Keratinocyte (primary cell): ENCODE measurements around the gene HECA. TPM values are rescaled to one million over a fixed set of nuclear protein-coding genes. Genes with fewer than 3 reads are reported as not detected.

Experiments used
- DNase-seq: peaks from one replicate; pipeline ENCODE4 v3.0.0-alpha.2; 2011; ENCODE audit warnings: low read depth, missing footprints, low spot score
- FAIRE-seq: peaks from 2 replicates; lab custom pipeline; 2011; peaks lifted over from hg19 to GRCh38; lab: Jason Lieb, UNC
- H2AFZ ChIP-seq: 2 replicates; pipeline ENCODE4 v1.6.0; 2012; ENCODE audit warnings: low read length, control low read depth, inconsistent platforms; ENCODE audit not compliant: control insufficient read depth
- H3K27ac ChIP-seq: 2 replicates; pipeline ENCODE4 v1.5.1; 2011; ENCODE audit warnings: low read length; ENCODE audit not compliant: control insufficient read depth, insufficient read depth
- H3K27me3 ChIP-seq: 3 replicates; pipeline ENCODE4 v1.6.0; 2011; ENCODE audit warnings: low read length; ENCODE audit not compliant: control insufficient read depth, insufficient read depth; ENCODE audit errors: extremely low read depth
- H3K36me3 ChIP-seq, 2 experiments: 2 replicates in 1 of 2; 3 replicates in 1 of 2; pipeline ENCODE4 v1.5.1; 2011; ENCODE audit warnings: low read length in 2 of 2, mild to moderate bottlenecking in 1 of 2; ENCODE audit not compliant: control insufficient read depth in 2 of 2, insufficient read depth in 2 of 2; ENCODE audit errors: extremely low read depth in 1 of 2
- H3K4me1 ChIP-seq: 3 replicates; pipeline ENCODE4 v1.5.1; 2011; ENCODE audit warnings: low read length; ENCODE audit not compliant: control insufficient read depth, insufficient read depth; ENCODE audit errors: extremely low read depth
- H3K4me2 ChIP-seq: 3 replicates; pipeline ENCODE4 v1.6.0; 2011; ENCODE audit warnings: low read depth, low read length; ENCODE audit not compliant: control insufficient read depth, insufficient read depth; ENCODE audit errors: extremely low read depth
- H3K4me3 ChIP-seq, 3 experiments: fragments of 200-600 bp in 1 of 3; sonication (generic) in 1 of 3; 2 replicates in 2 of 3; 3 replicates in 1 of 3; pipeline ENCODE4 v1.5.1; 2011 to 2016; ENCODE audit warnings: low read length in 3 of 3, mild to moderate bottlenecking in 3 of 3, control low read depth in 2 of 3, inconsistent platforms in 1 of 3, low read depth in 1 of 3, mixed read lengths in 1 of 3, mixed run types in 1 of 3, moderate library complexity in 1 of 3; ENCODE audit not compliant: control insufficient read depth in 2 of 3, insufficient read depth in 2 of 3; ENCODE audit errors: extremely low read depth in 1 of 3
- H3K79me2 ChIP-seq: 2 replicates; pipeline ENCODE4 v1.6.0; 2012; ENCODE audit warnings: low read length; ENCODE audit not compliant: control insufficient read depth, insufficient read depth
- H3K9ac ChIP-seq: 3 replicates; pipeline ENCODE4 v1.6.0; 2011; ENCODE audit warnings: low read length; ENCODE audit not compliant: control insufficient read depth, insufficient read depth; ENCODE audit errors: extremely low read depth
- H3K9me1 ChIP-seq: 3 replicates; pipeline ENCODE4 v1.6.0; 2011; ENCODE audit warnings: low read length; ENCODE audit not compliant: control insufficient read depth, insufficient read depth; ENCODE audit errors: extremely low read depth
- H3K9me3 ChIP-seq: 2 replicates; pipeline ENCODE4 v1.5.1; 2012; ENCODE audit warnings: low read depth, low read length; ENCODE audit not compliant: control insufficient read depth
- H4K20me1 ChIP-seq: 3 replicates; pipeline ENCODE4 v1.6.0; 2011; ENCODE audit warnings: low read length; ENCODE audit not compliant: control insufficient read depth, insufficient read depth; ENCODE audit errors: extremely low read depth
- CTCF ChIP-seq, 3 experiments: IDR thresholded peaks in 1 of 3; conservative IDR thresholded peaks in 1 of 3; optimal IDR thresholded peaks in 1 of 3; 2 replicates in 2 of 3; 3 replicates in 1 of 3; pipeline versions ENCODE3 to v1.5.1; 2011; ENCODE audit warnings: low read length in 3 of 3, mild to moderate bottlenecking in 3 of 3, moderate library complexity in 2 of 3, control low read depth in 1 of 3, inconsistent platforms in 1 of 3; ENCODE audit not compliant: insufficient read depth in 2 of 3; ENCODE audit errors: extremely low read depth in 1 of 3
- EZH2 ChIP-seq: IDR thresholded peaks from one replicate; pipeline ENCODE4 v1.6.1; 2012; ENCODE audit warnings: inconsistent platforms, mild to moderate bottlenecking, low read length, moderate library complexity
- dilution Hi-C: fragments of 300-500 bp; cut with MboI; formaldehyde crosslinking; loops from one replicate; pipeline ENCODE4 v1.7.0; 2020; ENCODE audit warnings: low sequenced_read_pairs; ENCODE audit not compliant: extremely low pct_ligation_motif_present
- polyA plus RNA-seq, 5 experiments: library from polyadenylated mRNA; depleted of rRNA in 3 of 5; stranded (reverse) in 3 of 5; stranded (forward) in 1 of 5; unstranded in 1 of 5; fragments of >200 nt; gene quantifications; 1 replicate in 1 of 5; 2 replicates in 3 of 5; 3 replicates in 1 of 5; pipeline versions ENCODE4 v1.2.1 to v1.2.3, GENCODE V29; 2011 to 2012; ENCODE audit warnings: missing spikeins in 2 of 5, low read depth in 1 of 5, low replicate concordance in 1 of 5

Gene HECA
- polyA plus RNA-seq, 1 donor (not counting 4 experiments of a cell fraction or from before 2014, with no cell fraction given) = 12.3 TPM

GRCh38 chr6:139164001-139164400, 29.1 kb downstream of the HECA start:
- TF ChIP-seq EZH2 (no peak), CTCF (optimal IDR thresholded peaks at IDR 0.05 in 1 of 3, IDR thresholded peaks at IDR 0.05 in 1 of 3, conservative IDR thresholded peaks at IDR 0.05 in 1 of 3; ENCODE audit: extremely low read depth in 1 of 3, insufficient read depth in 2 of 3, low read length in 3 of 3) (peak; percentile 3 to 40 (median 38))

DNA sequence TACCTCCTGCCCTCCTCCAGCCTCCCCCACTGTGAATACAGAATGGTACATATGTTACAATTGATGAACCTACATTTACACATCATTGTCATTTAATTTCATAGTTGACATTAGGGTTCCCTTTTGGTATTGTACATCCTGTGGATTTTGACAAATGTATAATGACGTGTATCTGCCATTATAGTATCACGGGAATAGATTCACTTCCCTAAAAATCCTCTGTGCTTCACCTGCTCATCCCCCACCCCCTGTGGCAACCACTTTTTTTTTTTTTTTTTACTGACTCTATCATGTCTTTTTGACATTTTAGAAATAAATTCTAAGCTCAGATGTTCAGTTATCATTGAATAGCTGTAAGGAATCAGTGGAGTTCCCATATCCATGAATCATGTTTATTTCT, 30.4 kb downstream of the HECA start:
- H3K36me3 ChIP-seq = peaks cover 0 to 4% of the 10 kb centered on the region in 2 experiments
- no peak for DNase-seq
- no peaks in the 10 kb centered on the region for H4K20me1 ChIP-seq
- peaks cover 17% of the 10 kb centered on the region for H3K4me1 ChIP-seq
- H3K27ac ChIP-seq = no peak overlapping the region
- no peak overlapping the region for H3K4me2 ChIP-seq
- H3K4me3 ChIP-seq = no peak overlapping the region
- no peaks in the 10 kb centered on the region for H3K27me3 ChIP-seq
- dilution Hi-C loops = no loop called here
- H3K9me3 ChIP-seq = no peaks in the 10 kb centered on the region
- H3K9me1 ChIP-seq = no peaks in the 10 kb centered on the region
- TF ChIP-seq EZH2 = no peak
- TF ChIP-seq CTCF (optimal IDR thresholded peaks at IDR 0.05 in 1 of 3, IDR thresholded peaks at IDR 0.05 in 1 of 3, conservative IDR thresholded peaks at IDR 0.05 in 1 of 3; ENCODE audit: extremely low read depth in 1 of 3, insufficient read depth in 2 of 3, low read length in 3 of 3) = no peak
- H3K9ac ChIP-seq = no peak overlapping the region
- H3K79me2 ChIP-seq = peaks cover 30% of the 10 kb centered on the region
- no peak overlapping the region for H2AFZ ChIP-seq
- no peak for FAIRE-seq

More at GRCh38 chr6:139164001-139164400, 29.1 kb downstream of the HECA start:
- dilution Hi-C loops = no loop called here
- Histone ChIP-seq H3K79me2 (peaks cover 29% of the 10 kb centered on the region), H3K9me1 (no peaks in the 10 kb centered on the region), H2AFZ (no peak overlapping the region), H3K9ac (no peak overlapping the region), H3K4me1 (peaks cover 17% of the 10 kb centered on the region), H3K27ac (no peak overlapping the region), H3K4me2 (no peak overlapping the region), H3K9me3 (no peaks in the 10 kb centered on the region), H3K36me3 (peaks cover 0 to 4% of the 10 kb centered on the region in 2 experiments), H3K4me3 (no peak overlapping the region), H3K27me3 (no peaks in the 10 kb centered on the region), H4K20me1 (no peaks in the 10 kb centered on the region)
- DNase-seq = no peak
- FAIRE-seq = no peak
